ENCODE results near the gene MEIOSIN.

DNA sequence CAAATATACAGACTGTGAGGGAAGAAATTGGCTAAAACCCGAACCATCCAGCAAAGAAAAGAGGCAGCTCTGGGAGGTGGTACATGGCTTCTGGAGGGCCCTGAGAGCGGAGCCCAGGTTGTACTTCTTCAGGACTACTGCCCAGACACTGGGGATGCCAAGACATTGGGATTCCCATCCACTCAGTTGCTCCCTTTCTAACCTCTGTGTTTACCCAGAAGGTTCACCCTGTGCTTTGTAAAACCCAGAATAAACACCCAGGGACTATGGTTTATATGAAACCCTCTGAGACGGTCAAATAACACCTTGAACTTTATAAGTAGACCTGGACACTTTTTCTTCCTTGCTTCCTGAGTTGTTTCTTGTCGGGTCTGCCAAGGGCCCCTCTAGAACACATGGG is 9.7 kb downstream of the MEIOSIN start:
- TF ChIP-seq, protein P1, sequence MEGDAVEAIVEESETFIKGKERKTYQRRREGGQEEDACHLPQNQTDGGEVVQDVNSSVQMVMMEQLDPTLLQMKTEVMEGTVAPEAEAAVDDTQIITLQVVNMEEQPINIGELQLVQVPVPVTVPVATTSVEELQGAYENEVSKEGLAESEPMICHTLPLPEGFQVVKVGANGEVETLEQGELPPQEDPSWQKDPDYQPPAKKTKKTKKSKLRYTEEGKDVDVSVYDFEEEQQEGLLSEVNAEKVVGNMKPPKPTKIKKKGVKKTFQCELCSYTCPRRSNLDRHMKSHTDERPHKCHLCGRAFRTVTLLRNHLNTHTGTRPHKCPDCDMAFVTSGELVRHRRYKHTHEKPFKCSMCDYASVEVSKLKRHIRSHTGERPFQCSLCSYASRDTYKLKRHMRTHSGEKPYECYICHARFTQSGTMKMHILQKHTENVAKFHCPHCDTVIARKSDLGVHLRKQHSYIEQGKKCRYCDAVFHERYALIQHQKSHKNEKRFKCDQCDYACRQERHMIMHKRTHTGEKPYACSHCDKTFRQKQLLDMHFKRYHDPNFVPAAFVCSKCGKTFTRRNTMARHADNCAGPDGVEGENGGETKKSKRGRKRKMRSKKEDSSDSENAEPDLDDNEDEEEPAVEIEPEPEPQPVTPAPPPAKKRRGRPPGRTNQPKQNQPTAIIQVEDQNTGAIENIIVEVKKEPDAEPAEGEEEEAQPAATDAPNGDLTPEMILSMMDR (IDR thresholded peaks at IDR 0.05), result no peak
- TF ChIP-seq POLR2A (IDR thresholded peaks at IDR 0.05) (no peak), POLR2AphosphoS5 (IDR thresholded peaks at IDR 0.05) (no peak), EP300 (IDR thresholded peaks at IDR 0.05) (no peak)

Data from gastroesophageal sphincter (tissue), 3 donors.